Renal cortex interstitium (tissue), 11 donors: ENCODE results near the gene DPP6. TPM values are rescaled to one million over a fixed set of nuclear protein-coding genes. Genes with fewer than 3 reads are reported as not detected.

Experiments used
- DNase-seq, 11 donors: peaks; one replicate each; pipeline ENCODE4 v3.0.0-alpha.2; 2013; ENCODE audit warnings: low read depth in 9 of 11, low spot score in 4 of 11; ENCODE audit errors: extremely low read depth in 1 of 11
- polyA plus RNA-seq, 3 donors: library from polyadenylated mRNA; unstranded; fragments of 120-200 nt; gene quantifications; one replicate each; pipeline ENCODE4 v1.2.1, GENCODE V29; 2013; ENCODE audit not compliant: insufficient read length in 3 of 3

The DPP6 gene
- polyA plus RNA-seq, 3 donors = 41.0 to 52.1 (median 48.4) TPM

DNA sequence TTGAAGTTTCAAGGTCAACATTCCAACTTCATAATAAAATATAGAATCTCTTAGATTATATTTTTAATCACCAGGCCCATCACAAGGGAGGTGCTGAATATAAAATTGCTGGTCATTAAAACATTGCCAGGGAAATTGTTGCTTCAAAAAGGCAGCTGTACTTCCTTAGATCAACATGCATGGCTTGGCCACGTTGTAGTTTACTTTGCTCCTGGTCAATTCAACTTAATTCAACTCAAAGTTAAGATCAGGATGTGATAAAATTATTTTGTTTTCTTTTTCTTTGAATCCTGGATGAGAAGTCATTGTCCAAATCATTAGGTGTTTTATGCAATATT lies 633.3 kb downstream of the DPP6 start:
- no peak for DNase-seq

DNA sequence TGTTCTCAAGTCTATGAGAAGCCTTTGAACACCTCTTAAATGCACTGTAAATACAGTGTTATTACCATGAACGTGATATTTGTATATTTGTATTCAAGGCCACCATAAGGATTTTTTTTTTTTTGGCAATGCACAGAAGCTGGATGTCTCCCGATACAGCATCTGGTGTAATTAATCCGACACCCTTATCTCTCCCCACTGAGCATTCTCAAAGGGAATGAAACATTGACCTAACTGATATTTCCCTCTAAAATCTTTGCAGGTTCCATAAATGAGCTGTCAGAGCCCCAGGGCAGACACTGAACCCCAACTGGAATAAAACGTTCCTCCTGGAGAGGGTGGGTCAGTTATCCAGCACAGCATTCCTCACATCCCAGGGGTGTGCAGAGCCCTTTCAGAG lies 634.1 kb downstream of the DPP6 start:
- no peak for DNase-seq

DNA sequence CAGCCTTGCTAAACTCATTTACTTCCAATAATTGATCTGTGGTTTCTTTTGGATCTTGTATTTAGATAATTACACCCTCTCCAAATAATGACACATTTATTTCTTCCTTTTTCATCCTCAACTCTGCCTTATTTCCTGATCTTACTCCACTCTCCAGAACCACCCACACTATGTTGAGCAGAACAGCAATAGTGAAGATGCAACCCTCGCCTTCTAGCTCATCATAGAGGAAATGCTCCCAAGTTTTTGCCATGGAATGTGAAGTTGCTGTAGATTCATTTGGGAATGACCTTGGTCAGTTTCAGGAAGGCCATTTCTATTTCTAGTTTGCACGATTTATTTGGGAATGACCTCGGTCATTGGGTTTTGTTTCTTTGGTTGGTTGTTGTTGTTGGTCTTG lies 636.8 kb downstream of the DPP6 start:
- DNase-seq = no peak

DNA sequence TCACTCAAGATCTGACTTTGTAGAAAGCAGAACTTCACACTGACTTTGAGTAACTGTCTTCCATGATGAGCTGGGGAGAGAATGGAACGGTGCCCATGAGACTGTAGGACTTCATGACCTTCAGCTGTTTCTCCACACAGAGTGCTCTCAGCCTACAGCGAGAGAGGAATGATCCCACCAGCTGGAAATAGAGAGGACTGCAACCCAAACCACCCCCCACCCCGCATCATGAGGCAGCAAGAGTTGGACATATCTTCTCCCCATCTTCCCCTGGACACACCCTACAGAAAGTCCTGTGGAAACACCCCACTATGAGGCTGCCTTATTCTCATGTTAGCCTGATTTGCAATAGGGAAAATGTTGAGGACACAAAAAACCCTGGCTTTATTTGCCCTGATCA lies 638.2 kb downstream of the DPP6 start:
- no peak for DNase-seq

DNA sequence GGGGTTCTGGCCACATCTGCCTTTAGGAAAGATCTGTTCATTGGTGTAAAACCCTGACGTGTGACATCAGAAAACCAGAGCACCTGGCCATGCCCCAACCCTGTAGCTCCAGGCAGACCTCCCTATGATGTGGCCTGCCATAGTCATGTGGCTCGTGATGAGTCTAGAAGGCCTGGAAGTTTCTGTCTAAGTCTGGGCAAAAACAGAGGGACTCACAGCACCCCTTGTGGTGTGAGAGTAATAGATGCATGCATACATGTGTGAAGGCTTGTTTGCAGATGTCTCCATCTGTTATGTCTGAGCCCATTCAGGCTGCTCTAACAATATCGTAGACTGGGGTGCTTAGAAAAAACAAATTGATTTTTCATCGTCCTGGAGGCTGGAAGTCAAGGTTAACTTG lies 641.5 kb downstream of the DPP6 start:
- no peak for DNase-seq

DNA sequence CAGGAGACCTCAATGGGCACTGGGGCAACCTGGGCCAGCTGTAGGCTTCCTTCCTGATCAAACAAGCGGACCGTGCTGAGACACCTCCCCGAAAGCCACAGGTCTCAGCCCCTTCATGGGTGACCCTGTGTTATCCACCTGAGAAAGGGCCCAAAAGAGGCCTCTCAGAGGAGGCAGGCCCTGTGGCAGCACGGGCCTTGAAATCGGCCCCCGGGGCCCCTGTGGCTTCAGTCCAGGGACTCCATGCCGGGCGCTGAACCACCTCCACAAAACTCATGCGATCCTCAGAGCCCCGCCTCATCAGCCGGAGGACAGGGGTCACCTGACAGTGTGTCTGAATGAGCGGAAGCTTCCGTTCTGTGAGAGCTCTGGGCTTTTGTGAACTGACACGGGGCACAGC lies 643.6 kb downstream of the DPP6 start:
- no peak for DNase-seq

DNA sequence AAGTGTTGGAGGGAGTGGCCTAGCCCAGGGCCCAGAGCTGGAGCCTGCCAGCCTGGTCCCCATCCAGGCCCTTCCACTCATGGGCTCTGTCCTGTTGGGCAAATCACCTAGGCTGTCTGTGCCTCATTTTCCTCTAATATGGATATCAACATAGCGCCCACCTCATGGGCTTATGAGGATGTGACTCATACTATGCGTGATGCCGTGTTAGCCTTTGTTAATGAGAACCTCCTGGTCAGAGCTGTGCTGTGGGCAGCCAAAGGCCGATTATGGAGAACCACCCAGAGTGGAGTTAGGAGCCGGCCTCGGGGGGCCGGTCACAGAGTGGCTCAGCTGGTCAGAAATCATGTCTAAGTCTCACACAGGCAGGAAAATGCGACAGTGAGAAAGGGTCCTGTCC lies 644.4 kb downstream of the DPP6 start:
- no peak for DNase-seq

DNA sequence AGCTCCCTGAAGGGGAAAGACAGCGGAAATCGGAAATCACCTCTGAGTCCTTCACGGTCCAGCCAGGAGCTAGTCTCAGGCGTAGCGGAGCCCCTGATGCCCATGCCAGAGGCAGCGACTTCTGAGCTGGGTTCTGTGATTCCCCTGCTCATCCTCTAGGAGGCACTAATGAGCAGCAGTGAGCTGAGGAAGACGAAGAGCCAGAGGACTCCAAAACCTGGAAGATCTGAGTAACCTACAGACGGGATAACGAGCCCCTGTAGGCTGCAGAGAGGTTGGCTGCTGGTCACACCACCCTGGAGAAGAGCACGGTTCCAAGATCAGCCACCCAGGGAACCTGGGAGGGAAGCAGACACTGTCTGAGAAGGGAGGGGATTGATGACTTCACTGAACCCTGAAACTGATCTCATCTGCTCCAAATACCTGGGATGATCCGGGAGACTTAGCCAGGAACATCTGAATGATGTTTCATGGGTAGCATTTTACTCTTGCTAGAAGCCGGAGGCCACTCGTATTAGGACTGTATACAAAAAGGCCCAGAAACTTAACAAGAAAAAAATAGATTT lies 646.6 kb downstream of the DPP6 start:
- no peak for DNase-seq

DNA sequence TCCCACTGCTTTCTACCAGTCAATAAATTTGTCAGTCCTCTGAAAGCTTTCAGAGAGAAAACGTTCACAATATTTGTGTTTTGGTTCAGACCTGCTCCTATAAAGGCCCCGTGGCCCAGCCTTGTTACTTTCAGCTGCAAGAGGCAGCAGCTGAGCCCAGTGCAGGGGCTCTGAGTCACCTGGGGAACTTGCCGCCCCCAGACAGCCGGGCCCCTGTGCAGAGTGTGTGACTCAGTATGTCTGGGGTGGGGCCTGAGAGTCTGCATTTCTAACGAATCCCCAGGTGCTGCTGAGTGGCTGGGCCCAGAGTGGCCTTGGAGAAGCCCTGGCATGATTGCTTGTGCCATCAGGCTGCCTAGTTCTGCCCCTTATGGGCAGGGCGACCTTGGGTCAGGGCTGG lies 647.2 kb downstream of the DPP6 start:
- no peak for DNase-seq

DNA sequence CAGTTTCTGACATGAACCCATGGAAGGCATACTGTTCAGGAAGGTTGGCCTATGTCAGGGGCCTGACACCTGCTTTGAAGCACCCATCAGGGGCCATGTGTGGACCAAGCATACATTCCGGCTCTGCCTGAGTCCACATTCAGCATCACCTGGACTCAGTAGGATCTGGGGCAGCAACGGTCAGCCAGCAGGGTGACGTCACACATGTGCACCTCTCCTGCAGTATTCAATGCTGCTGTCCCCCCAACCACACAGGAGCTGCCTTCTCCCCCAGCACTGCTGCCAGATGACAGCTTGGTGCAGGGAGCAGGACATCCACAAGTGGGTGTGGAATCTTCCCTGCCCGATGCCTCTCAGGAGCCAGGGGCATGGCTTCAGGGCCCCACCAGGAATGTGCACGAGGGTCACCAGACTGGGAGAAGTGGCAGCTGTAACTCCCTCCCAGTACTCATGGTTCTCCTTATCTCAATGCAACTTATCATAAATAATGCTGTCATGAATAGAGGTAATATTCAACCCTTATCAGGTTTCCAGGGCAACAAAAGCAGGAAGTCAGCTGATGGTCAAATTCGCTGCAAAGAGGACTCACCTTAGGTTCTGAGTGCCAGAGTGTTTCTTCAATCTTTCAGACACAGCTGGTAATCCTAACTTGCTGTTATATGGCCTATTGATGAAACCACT lies 657.8 kb downstream of the DPP6 start:
- no peak for DNase-seq

DNA sequence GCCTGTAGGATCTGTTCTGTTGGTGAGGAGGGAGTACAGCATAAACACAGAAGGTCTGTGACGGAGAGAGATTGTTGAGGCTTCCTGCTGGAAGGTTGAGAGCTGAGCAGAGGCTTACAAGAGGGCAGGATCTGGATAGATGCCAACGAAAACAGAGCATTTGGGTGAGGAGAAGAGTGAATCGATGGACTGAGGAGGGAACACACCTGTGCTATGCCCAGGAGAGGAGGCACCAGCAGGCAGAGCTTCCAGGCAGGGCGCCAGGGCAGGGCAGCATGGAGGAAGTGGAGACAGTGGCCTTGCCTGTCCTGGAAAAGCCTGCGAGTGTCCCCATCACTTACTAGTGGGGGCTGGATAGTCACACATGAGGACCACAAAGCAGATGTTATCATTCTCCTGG lies 667.8 kb downstream of the DPP6 start:
- DNase-seq = no peak

DNA sequence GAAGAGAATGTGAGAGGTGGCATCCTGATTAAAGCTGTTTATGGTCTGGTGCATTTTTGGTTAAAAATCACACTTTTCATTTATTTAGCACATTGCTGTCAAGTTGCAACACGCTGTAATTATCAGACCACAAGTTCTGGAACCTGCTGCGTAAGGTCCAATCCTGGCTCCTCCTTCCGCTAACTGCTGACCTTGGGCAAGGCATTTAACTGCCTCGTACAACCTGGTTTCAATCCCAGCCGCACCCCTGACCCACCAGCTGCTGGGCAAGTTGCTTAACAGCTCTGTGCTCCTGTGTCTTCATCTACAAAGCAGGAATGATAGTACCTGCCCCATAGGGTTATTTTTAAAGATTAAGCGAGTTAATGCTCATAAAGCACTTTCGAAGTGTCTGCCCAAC lies 668.9 kb downstream of the DPP6 start:
- DNase-seq = no peak

DNA sequence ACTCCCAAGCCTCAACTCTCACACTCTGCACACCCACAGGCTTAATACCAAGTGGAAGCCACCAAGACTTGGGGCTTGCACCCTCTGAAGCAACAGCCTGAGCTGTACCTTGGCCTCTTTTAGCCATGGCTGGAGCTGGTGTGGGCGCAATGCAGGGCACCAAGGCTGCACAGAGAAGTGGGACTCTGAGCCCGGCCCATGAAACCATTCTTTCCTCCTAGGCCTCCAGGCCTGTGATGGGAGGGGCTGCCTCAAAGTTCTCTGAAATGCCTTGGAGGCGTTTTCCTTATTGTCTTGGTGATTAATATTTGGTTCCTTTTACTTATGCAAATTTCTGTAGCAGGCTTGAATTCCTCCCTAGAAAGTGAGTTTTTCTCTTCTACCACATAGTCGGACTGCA lies 674.2 kb downstream of the DPP6 start:
- DNase-seq = no peak

DNA sequence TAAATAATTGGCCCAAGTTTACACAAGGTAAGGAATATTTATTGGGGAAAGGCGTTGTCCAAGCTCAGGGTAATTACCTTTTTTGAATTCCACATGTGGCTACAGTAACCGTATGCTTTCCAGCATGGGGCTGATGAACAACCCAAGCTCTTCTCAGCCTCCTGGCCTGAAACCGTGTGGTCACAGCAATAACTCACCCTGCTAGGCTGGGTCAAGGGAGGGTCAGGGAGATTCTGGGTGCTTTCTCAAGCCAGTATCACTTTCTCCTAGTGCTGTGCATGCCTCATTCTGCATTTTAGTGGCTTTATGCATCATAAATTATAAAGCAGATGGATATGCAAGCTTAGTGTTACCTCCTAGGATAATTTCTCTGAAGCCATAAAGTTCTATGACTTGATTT lies 676.9 kb downstream of the DPP6 start:
- DNase-seq = peak in 1 of 11 donors; percentile 5

DNA sequence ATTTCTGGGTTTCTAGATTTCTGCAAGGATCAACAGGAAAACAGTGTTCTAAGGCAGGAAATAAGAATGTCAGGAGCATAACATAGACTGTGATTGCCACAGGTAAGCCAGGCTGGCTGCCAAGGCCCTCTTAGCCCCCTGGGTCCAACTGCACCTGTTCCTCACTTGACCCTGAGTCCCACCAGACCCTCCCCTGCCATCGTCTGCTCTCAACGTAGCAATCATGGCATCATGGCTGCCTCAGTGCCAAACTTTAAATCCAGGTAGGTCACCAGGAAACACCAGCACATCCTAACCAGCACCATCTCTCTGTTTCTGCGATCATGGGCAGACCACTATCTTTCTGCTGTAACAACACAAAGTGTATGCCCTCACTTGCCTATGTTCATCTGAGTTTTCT lies 683.6 kb downstream of the DPP6 start:
- no peak for DNase-seq

DNA sequence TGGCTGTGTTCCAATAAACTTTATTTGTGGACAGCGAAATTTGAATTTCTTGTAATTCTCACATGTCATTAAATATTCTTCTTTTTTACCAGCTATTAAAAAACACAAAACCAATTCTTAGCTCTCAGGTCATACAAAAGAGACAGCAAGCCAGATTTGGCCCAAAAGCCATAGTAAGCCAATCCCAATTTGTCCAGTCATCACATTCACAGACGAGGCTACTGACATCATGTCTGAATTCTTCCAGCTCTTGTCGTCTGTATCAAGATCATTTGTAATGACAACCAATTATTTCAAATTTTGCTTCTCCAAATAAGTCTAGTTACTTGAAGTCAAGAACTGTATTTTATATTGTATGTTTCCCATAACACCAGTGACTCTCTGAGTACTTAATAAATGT lies 684.2 kb downstream of the DPP6 start:
- DNase-seq = no peak

DNA sequence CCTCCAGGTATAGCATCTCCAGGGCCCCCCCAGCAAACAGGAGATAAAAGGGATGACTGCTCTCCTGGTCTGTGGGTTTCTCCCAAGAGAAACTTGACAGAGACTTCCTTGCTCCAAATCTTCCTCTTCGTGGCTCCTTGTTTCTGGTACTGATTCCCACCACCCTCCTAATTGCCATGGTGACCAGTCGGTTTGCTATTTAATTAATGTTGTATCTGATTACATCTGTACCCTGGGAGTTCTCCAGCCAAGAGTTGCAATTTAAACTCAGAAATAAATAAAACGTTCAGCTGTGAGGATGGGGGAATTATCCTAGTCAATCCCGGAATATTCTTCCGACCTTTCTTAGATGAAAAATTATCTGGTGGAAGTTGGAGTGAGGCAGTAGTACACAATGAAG lies 686.0 kb downstream of the DPP6 start:
- peak in 5 of 11 donors; percentile 4 to 32 (median 10) for DNase-seq

DNA sequence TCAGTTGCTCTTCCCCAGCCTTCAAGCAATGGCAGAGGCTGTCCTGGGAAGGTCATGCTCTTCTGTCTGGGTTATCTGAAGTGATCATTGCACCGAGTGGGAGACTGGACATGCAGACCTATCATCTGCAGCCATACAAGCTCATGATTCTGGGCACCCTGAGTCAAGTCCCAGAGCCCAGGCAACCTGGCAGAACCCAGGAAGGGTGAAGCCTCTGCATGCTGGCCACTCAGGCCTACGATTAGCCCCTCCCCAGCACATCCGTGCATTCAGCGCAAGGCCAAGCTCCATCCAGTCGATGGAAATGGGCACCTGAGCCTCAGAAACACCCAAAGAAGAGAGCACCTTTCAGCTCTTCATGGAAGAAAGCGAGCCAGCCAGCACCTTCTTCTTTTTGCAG lies 688.9 kb downstream of the DPP6 start:
- DNase-seq = no peak

DNA sequence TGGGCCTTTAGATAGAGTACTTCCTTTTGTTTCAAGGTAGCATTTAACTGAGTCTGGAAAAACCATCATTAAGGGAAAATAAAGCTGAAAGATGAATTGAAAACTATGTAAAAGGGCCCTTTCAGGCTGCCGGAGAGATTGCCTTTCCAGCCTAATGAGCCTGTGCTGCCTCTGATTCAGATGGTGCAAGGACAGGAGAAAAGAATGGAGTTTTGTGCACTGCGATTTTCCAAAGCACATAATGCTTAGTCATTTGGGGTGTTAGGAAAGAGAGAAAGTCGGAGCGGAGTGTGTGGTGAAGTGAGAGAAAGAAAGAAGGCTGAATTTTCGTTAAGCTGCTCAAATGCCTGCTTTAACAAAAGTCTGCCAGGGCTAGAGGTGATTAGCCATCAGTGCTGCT lies 691.0 kb downstream of the DPP6 start:
- no peak for DNase-seq

DNA sequence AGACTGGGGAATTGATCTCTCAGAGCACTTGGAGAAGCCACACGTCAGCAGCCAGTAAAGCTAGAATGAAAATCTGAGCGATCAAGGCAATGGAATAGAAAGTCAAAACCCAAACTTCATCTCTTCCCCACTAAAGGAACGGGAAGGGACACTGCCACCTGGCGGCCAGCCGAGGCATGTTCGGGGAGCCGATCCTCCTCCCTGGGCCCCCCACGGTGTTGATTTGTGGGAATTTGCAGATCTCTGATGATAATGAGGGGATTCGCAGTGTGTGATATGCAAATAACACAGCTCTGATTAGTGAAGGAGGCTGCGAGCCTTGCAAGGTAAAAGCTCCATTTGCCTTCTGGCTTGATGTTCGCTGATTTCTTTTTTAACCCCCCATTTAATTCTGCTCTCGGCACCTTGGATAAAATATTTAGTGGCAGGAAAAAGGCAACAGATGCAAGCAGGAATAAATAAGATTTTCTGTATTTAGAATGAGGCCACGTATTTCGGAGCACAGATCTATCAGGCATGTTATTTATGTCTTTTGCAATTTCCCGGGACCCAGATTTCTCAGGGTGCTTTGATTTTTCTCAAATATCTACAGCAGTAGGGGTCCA lies 692.2 kb downstream of the DPP6 start:
- DNase-seq = peak in 2 of 11 donors; percentile 19 to 20

DNA sequence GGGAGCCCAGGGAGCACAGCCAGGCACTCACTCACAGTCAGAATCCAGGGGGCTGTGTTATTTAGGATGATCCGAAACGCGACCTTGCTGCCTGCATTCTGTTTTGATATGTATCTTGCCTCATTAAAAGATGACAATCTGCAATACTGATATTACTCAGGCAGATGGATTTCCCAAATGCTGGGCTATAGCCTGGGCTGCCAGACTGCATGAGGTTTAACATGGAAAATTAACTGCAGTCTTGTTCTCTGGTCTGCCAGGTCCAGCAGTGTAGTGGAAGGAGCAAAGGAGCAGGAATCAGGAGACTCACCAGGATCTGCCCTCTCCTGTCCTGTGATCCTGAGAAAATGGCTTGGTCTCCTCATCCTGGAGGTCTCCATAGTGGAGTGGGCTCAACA lies 692.7 kb downstream of the DPP6 start:
- no peak for DNase-seq
